IPS-11a (cell line): ENCODE data around the gene PREP.

Experiments
- H3K4me3 ChIP-seq: one replicate; pipeline ENCODE4 v1.5.1; 2013; ENCODE audit warnings: low read depth, low read length, control low read depth

The PREP gene

DNA sequence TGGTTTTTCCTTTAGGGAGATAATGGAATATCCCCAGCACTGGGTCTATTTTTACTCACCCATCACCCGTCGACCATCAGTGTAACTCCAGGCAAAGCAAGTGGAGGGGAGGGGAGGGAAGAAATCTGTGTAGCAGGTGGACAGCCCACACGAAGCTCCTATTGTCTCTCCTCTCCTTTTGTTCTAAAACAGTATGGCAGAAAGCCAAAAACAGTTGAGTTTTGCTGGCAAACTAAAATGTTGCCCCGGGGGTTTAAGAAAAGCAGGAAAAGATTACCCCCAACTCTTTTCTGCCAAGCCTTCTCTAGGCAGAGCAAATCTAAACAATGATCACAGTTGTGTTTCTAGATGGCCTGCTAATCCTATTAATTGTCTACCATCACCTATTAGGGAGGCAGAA lies 89.7 kb downstream of the PREP start:
- no peak overlapping the region for H3K4me3 ChIP-seq

DNA sequence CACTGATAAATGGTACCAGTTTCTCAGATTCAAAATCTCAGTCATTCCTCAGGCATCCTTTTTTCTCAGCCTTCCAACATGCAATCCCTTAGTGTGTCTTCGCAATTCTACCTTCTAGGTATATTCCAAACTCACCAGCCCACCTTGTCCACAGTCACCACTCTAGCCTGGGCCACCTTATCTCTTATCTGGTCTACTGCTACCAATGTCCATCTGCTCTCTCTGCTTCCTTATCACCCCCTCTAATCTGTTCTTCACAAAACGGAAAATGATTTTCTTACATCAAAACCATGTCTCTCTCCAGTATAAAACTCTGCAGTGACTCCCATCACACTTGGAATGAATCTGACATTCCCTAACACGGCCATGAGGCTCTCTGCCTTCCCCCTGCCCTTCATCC lies 91.9 kb downstream of the PREP start:
- no peak overlapping the region for H3K4me3 ChIP-seq

DNA sequence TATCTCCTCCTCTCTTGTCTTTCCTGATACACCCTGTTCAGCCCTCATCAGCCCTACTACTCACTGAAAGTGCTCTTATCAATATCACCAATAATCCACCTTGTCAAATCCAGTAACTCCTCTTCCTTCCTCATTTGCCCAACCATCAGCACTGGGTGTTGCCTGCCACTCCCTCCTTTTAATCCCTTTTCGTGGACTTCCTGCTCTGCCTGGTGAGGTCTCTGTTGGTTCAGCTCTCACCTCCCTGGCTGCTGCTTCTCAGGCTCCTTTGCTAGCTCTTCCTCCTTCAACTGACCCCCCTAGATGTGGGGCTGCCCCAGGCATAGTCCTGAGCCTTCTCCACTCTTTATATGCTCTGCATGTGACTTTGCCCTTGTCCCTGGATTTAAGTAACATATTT lies 92.5 kb downstream of the PREP start:
- no peak overlapping the region for H3K4me3 ChIP-seq

DNA sequence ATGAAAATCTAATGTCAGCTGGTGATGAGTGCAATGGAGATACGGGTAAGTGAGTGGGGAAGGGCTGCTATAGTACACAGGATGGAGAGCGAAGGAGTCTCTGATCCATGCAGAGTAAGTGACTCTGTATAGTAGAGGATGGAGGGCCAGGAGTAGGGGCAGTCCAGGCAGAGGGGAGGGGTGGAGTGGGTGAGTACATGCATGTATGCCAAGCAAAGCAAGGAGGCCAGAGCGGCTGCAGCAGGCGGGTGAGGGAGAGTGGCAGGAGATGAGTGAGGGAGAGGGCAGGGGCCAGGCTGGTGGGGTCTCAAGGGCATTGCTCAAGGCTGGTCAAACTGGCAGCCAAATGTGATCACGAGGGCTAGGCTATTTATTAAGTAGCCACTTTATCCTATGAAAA lies 94.0 kb downstream of the PREP start:
- H3K4me3 ChIP-seq = no peak overlapping the region

DNA sequence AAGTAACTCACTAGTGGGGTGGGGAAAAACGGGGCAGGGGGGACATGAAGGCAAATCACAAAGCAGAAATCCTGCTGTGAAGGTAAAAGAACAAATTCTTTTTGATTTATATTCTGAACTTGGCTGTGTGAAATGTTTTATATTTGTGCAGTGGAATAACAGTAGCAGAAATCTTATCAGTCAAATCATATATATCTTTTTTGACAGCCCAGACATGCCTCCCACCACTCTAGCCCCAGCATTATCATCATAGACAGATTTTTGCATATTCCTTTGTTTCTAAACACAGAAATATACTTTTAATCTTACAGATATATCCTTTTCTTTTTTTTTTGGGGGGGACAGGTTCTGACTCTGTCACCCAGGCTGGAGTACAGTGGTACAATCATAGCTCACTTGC lies 97.4 kb downstream of the PREP start:
- H3K4me3 ChIP-seq = no peak overlapping the region

DNA sequence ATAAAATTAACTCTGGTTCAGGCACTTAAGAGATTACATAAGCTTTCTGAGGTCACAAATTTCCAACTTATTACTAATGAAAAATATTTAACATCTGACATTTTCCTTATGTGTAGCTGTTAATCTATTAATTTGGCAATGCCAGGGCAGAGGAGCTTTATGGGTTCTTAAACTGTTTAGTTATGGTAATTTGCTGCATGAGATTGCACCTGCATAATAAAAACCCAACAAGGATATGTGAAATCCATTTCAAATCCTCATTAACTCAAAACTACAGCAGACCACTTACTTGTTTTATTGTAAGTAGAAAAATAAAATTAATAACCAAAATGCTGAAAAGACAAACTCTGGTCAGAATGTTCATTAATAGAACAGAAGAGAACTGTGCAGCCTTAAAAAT lies 98.1 kb downstream of the PREP start:
- H3K4me3 ChIP-seq = no peak overlapping the region

DNA sequence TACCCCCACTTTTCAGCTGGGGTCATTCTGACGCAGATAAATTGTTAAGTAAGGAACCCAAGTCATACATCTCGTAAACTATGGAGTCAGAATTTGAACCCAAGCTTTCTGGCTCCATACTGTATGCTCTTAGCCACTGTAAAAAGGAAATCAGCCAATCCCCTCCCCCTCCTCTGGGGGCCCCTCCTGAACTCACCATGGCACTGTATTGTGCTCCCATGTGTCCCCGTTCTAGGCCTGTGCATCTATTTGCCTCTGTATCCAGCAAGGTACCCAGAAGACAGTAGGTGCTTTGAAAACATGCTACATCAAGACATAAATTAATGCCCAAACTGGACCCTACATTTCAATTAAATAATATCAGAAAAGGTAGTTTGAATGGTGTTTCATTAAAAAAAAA lies 98.5 kb downstream of the PREP start:
- H3K4me3 ChIP-seq = no peak overlapping the region

DNA sequence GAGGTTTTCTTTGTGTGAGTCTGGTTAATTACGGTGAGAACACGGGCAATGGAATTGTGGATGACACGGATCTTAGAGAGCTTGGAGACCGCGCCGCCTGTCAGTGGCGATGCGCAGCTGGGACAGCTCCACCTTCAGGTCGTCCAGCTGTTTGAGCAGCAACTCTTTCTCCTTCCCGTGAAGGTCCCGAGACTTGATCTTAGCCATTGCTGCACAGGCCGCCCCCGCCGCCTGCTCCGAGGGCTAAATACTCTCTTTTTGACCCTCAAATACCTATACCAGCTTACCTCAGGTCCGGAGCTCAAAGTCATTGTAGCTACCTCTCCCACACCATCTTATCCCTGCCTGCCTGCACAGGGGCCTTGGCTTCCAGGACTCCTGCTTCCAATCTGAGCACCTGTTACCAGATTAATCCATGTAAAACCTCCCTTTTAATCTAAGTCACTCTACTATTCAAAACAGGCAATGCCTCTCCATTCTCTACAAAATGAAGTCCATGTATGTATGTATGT lies 100.2 kb downstream of the PREP start:
- H3K4me3 ChIP-seq = no peak overlapping the region

DNA sequence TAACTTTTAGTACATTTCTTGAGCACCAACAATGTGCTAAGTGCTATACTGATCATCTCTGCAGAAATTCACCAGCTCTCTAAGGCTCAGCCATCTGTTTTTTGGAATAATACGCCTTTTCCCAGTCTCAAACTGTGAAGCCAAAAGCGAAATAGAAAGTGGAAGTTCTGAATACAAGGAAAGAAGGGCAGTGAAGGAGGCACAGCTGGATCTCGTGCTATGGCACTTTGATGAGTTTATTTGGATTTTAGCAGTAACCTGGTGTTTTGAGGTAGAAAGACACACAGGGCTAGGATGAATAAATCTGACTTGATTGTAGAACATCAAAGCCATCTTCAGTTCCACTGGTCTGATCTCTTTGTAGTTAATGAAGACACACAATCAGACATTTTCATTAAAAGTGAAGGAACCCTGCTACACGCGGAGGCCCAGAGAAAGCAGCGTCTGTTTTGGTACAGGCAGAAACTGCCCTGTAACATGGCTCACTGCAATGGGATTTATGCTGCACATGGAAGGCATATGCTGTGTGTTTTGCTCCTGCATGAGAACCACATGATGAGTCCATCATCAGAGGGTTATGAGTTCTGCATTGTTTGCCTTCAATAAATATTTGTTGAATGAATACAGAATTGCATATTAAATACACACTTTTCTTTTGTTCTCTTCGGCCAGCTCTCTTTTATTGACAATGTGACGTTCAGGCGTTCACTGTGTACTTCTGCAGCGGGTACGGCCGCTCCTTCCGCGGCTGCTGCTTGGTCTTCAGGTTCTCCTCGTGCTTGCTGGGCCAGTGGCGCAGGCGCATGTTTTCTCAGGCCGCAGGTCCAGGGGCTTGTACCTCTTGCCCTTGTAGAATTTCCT lies 100.9 kb downstream of the PREP start:
- no peak overlapping the region for H3K4me3 ChIP-seq

DNA sequence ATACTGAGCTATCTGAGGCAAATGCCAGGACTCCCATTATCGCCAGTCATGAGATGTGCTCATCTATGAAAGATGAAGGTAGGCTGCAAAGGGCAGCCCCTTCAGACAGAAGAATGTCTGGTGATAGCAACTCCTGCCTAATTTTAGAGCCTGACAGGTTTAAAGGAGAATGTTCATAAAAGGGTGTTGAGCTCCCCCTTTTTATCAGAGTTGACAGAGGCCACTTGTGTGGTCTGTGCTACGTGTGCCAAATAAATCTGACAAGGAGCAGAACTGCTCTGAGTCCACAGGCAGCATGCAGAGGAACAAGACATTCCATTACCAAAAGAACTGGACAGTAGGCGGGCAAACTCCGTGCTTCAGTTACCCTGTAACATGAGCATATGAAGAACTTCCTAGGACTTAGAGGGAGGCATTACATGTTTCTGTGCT lies 101.8 kb downstream of the PREP start:
- no peak overlapping the region for H3K4me3 ChIP-seq

DNA sequence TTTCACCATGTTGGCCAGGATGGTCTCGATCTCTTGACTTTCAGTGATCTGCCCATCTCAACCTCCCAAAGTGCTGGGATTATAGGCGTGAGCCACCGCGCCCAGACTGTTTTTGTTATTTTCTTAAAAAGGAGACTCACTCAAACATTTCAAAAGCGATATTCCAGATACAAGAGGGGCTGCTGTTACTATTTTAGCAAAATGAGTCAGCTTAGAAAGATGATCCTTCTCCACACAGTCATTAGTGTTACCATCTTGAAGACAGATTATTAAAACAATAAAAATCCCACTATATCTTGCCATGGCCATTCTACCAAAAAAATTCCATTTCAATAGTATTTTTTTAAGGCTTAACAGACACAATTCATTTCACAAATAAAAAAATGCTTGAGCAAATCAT lies 102.8 kb downstream of the PREP start:
- H3K4me3 ChIP-seq = no peak overlapping the region

DNA sequence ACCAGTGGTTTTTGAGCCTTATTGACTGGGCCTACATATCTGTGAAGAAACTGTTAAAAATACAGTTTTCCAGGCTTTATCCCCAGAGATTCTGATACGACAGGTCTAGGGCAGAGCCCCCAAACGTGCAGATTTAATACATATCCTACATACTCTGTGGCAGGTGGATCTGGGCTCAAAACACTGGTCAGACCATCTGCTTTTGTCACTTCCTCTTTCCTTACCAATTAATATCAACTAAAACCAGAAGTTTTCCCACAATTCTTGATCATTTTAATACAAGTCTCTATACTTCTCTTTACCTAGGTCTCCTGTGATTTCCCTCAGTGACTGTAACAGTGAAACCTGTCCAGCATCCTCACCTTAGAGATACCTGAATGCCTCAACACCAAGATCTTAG lies 108.8 kb downstream of the PREP start:
- no peak overlapping the region for H3K4me3 ChIP-seq

DNA sequence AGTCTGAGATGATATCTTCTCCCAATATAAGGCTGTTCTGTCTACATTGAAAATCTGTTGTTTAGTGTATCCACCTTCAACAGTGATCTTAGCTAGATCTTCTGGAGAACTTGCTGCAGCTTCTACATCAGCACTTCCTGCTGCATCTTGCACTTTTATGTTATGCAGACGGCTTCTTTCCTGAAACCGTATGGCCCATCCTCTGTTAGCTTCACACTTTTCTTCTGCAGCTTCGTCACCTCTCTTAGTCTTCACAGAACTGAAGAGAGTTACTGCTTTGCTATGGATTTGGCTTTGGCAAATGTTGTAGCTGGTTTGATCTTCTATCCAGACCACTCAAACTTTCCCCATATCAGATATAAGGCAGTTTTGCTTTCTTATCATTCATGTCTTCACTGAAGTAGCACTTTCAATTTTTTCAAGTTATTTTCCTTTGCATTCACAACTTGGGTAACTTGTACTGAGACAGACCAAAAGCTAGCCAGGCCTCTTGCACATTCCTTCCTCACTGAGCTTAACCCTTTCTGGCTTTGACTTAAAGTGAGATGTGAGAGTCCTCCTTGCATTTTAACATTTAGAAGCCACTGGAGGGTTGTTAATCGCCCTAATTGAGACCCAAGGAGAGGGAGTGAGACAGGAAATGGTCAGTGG lies 110.1 kb downstream of the PREP start:
- no peak overlapping the region for H3K4me3 ChIP-seq

DNA sequence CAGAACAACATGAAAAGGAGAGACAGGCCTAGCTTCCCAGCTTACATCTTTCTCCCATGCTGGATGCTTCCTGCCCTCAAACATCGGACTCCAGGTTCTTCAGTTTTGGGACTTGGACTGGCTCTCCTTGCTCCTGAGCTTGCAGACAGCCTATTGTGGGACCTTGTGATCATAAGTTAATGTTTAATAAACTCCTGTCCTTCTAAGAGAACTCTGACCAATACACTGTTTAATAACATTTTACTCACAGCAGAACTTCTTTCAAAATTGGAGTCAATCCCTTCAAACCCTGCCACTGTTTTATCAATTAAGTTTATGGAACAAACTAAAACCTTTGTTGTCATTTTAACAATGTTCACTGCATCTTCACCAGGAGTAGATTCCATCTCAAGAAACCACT lies 111.4 kb downstream of the PREP start:
- no peak overlapping the region for H3K4me3 ChIP-seq

DNA sequence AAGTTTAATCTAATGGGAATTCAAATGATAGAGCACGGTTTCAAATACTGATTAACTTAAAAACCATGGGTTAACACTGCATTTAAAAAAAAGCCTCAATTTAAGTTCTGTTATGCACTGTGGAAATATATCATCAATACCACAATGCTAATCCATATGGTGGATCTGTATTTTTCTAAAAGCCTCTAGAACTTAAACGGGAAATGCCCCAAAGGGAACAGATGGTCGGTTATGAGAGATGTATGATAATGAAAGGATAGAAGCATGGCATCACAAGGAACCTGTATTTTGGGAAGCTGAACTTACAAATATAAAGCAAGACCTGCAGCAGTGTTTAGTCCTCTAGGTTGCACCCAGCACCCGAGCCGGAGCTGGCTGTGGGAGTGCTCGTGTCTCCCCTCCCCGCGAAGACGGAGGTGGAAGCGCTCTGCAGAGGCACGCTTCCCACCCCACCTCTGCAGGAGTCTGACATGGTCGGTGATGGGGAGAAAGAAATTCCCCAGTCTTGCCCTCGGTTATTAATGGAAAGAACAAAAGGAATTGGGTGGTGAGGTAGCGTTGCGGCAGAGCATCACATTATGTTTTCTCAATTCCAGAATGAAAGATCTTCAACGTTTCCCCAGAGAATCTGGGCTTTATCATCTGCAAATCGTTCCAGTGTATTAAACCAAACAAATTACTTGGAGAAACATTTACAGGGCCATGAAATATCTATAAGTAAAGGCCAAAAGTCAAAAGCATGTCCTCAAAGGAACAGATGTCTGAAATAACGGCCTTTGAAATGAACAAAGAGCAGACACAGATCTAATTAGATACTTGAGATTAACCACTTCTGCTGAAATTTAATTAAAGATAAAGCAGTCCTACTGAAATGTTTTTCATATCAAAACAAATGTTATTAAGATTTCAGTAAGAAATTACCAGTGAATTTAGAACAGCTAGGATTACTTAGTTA lies 120.0 kb downstream of the PREP start:
- H3K4me3 ChIP-seq = no peak overlapping the region

DNA sequence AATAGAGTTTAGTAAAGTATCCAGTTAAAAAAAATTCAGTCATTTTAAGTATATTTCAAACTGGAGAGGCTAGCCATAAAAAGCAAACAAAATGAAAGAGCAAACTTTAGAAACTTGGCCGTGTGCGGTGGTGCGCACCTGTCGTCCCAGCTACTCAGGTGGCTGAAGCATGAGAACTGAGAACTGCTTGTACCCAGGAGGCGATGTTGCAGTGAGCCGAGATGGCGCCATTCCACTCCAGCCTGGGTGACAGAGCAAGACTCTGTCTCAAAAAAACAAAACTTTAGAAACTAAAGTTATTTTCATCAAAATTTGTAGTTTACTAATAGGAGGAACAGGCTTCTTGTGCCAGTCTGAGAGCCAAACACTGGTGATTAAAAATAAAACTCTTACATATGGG lies 122.8 kb downstream of the PREP start:
- H3K4me3 ChIP-seq = no peak overlapping the region

DNA sequence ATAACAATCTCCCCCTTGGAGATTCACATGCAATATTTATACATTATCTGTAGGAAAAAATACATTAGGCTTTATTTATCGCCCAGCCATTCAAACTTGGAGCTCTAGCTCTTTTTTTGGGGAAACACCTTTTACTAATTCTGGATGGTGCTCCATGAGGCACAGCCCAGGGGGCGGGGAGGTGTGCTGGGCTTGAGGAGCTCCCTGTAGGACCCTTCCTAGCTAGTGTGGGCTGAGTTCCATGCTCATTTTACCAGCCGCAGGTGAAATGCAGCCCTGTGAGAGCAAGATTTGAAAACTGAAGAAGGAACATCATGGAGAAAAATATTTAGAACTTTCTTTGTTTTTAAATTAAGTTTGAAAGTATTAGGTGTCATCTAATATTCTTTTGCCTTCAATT lies 123.4 kb downstream of the PREP start:
- H3K4me3 ChIP-seq = no peak overlapping the region

DNA sequence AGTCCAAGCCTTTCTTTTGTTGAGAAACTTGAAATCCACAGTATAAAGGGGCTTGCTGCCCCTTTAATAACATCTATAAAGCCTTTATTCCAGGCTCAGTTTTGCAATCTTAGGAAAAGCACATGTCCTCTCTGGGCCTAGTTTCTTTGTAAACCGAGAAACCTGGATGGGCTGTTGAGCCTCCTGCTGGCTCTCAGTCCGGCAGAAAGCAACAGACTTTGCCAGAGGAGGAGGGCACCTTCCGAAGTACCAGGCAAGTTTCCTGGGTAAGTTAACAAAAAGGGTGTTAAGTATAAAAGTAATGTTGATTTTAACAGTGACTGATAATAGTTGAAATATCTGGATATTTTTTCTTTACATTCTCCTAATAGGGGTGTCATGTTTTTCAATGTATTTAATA lies 124.1 kb downstream of the PREP start:
- H3K4me3 ChIP-seq = no peak overlapping the region

DNA sequence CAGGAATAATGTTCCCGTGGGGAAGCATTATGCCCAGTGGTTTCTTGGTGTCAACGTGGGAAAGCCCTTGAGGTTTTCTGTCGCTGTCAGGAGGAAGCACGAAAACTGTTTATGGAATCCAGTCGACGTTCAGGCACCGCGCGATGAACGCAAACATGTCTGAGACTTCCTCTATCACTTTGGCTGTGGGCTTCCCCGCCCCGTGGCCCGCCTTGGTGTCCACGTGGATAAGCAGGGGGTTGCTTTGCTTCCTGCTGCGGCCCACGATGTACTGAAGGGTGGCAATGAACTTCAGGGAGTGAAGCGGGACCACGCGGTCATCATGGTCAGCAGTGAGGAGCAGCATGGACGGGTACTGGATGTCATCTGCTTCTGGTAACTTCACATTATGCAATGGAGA lies 124.8 kb downstream of the PREP start:
- H3K4me3 ChIP-seq = no peak overlapping the region

DNA sequence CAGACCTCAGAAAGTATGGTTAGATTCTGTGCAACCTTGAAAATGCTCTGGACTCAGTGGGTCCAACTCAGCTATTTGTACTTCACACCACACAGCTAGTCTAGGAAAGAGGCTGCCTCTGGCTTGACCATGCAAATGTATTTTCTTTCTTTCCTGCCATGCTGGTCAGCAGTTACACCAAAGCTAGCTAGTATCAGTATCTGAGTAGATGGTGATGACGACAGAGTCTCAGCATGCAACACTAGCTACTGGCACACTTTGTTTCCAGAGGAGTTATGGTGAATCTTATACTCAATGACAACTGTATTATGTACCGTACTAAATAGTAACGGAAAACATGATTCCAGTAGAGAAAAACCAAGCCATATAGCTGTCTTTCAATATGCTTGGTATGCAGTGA lies 126.5 kb downstream of the PREP start:
- no peak overlapping the region for H3K4me3 ChIP-seq

DNA sequence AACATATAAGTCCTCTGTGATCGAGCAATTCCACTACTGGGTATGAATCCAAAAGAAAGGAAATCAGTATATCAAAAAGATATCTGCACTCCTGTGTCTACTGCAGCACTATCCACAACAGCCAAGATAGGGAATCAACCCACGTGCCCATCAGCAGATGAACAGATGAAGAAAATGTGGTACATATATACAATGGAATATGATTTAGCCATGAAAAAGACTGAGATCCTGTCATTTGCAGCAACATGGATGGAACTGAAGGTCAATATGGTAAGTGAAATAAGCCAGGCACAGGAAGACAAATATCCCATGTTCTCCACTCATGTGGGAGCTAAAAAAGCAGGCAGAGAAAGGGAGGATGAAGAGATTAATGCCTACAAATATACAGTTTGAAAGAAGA lies 127.3 kb downstream of the PREP start:
- no peak overlapping the region for H3K4me3 ChIP-seq
